ENCODE results near the gene DCN. TPM values are rescaled to one million over a fixed set of nuclear protein-coding genes. Genes with fewer than 3 reads are reported as not detected.

DCN gene
- total and polyA plus RNA-seq, 8 donors = 28.9 to 217 (median 51.3) TPM

DNA sequence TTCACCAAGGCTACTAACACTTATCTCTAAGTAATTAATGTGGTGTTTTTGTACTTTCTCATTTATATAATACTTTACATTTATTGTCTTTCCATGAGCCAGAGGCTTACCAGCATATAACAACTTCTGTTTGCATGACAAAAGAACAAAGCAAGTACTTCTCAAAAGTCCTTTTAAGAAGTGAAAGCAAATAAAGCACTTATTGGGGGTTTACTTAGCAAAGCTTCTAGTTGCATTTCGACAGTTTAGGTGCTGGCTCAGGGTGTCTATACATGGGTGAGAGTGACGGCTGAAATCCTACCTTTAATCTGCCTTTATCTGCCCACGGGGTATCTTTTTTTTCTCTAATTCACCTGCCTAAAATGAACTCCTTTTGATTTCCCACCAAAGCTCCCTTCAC lies 21.0 kb upstream of the DCN start:
- intact Hi-C loops (cut with DNase I) = no loop called here
- Histone ChIP-seq H3K4me1 (no peaks in the 10 kb centered on the region), H3K27ac (no peak overlapping the region), H3K9me3 (no peaks in the 10 kb centered on the region), H3K36me3 (no peaks in the 10 kb centered on the region), H3K4me3 (no peak overlapping the region), H3K27me3 (no peaks in the 10 kb centered on the region)
- no peak for TF ChIP-seq CTCF (IDR thresholded peaks at IDR 0.05)
- DNase-seq = no peak
- FAIRE-seq = no peak
- 50 to 51% methylated on average over 3 of the region's 3 CpGs for WGBS, 2 donors
- ATAC-seq = no peak

DNA sequence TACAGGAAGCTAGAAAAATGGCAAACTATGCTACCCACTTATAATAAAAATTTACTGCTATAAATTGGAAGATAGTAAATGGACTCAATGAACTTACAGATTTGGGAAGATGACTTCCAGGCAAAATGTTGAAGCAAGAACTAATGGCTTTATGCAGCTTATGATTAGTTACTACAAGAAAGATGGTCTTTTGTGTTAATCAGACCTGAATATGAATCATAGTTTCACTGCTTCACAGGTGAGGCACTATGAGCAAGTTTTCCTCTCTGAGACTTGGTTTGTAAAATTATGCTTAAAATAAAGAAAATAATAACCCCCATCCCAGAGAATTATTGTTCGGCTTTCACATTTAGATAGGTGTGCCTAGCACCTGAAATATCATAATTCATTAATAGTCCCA lies 19.8 kb upstream of the DCN start:
- no peaks in the 10 kb centered on the region for H3K27me3 ChIP-seq
- intact Hi-C loops (cut with DNase I) = no loop called here

GRCh38 chr12:91196436-91196835 lies 13.8 kb upstream of the DCN start:
- intact Hi-C loops (cut with DNase I) = no loop called here
- Histone ChIP-seq H3K4me1 (no peaks in the 10 kb centered on the region), H3K36me3 (no peaks in the 10 kb centered on the region), H3K9me3 (no peaks in the 10 kb centered on the region), H3K27me3 (no peaks in the 10 kb centered on the region), H3K4me3 (no peak overlapping the region), H3K27ac (no peak overlapping the region)
- no peak for FAIRE-seq
- WGBS, 2 donors = 87 to 95% methylated on average over 1 of the region's 1 CpG
- TF ChIP-seq CTCF (IDR thresholded peaks at IDR 0.05) = no peak
- no peak for DNase-seq
- no peak for ATAC-seq

More for the DNA sequence above, 19.8 kb upstream of the DCN start:
- WGBS, 2 donors = 76 to 85% methylated on average over 1 of the region's 1 CpG
- no peaks in the 10 kb centered on the region for H3K4me1 ChIP-seq
- ATAC-seq = no peak
- no peak for FAIRE-seq
- H3K9me3 ChIP-seq = no peaks in the 10 kb centered on the region
- H3K4me3 ChIP-seq = no peak overlapping the region
- H3K27ac ChIP-seq = no peak overlapping the region
- TF ChIP-seq CTCF (IDR thresholded peaks at IDR 0.05) = no peak
- no peaks in the 10 kb centered on the region for H3K36me3 ChIP-seq
- DNase-seq = no peak

DNA sequence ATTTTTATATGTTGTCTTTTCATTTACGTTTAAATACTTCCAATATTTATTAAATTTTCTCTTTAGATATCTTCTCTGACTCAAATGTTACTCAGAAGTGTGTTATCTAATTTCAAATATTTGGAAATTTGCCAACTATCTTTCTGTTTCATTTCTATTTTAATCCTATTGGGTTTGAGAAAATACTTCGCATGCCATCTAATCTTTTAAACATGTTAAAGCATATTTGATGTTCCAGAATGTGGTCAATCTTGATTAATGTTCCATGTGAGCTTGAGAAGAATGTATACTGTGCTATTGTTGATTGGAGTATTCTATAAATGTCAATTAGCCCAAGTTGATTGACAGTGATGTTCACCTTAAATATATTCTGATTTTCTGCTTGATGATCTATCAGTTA lies 11.9 kb upstream of the DCN start:
- ATAC-seq = no peak
- TF ChIP-seq CTCF (IDR thresholded peaks at IDR 0.05) = no peak
- WGBS, 2 donors = 25 to 39% methylated on average over 2 of the region's 2 CpGs
- no peaks in the 10 kb centered on the region for H3K9me3 ChIP-seq
- no peak for FAIRE-seq
- H3K27me3 ChIP-seq = no peaks in the 10 kb centered on the region
- no peaks in the 10 kb centered on the region for H3K4me1 ChIP-seq
- no peaks in the 10 kb centered on the region for H3K36me3 ChIP-seq
- H3K27ac ChIP-seq = no peak overlapping the region
- DNase-seq = no peak
- intact Hi-C loops (cut with DNase I) = no loop called here
- H3K4me3 ChIP-seq = no peak overlapping the region

GRCh38 chr12:91191513-91192111 lies 9.0 kb upstream of the DCN start:
- Histone ChIP-seq H3K27ac (no peak overlapping the region), H3K36me3 (no peaks in the 10 kb centered on the region), H3K9me3 (no peaks in the 10 kb centered on the region), H3K27me3 (no peaks in the 10 kb centered on the region), H3K4me1 (no peaks in the 10 kb centered on the region), H3K4me3 (no peak overlapping the region)
- no peak for TF ChIP-seq CTCF (IDR thresholded peaks at IDR 0.05)
- intact Hi-C loops (cut with DNase I) = no loop called here
- 62 to 72% methylated on average over 2 of the region's 2 CpGs for WGBS, 2 donors
- no peak for DNase-seq
- no peak for FAIRE-seq
- no peak for ATAC-seq
